ENCODE data around the gene METRN.

DNA sequence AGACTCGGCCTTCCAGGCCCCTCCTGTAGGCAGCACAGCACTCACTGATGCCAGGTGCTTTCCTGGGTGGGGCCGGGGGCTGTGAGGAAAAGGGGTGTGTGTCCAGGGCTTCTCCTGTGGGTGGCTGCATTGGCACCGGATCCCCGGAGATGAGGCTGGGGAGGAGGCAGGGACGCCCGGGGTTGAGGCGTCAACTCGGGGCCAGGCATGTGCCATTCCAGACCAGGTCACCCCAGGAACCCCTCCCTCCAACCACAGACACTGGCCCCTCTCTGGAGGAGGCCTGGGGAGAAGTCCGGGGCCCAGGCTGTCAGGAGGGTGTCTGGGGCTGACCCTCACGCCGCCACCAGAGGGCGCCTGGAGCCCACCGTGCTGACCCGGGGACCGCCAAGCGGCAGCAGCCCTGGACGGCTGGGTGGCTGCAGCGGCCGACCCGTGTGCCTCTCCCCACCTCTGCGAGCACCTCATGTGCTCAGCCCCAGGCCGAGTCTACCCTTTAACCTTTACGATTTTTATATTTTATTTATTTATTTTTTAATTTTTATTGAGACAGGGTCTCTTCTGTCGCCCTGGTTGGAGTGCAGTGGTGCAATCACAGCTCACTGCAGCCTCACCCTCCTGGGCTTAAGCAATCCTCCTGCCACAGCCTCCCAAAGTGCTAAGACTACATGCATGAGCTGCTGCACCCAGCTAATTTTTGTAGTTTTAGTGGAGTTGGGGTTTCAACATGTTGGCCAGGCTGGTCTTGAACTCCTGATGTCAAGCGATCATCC, 3.2 kb upstream of the METRN start:
- TF ChIP-seq, protein P1, sequence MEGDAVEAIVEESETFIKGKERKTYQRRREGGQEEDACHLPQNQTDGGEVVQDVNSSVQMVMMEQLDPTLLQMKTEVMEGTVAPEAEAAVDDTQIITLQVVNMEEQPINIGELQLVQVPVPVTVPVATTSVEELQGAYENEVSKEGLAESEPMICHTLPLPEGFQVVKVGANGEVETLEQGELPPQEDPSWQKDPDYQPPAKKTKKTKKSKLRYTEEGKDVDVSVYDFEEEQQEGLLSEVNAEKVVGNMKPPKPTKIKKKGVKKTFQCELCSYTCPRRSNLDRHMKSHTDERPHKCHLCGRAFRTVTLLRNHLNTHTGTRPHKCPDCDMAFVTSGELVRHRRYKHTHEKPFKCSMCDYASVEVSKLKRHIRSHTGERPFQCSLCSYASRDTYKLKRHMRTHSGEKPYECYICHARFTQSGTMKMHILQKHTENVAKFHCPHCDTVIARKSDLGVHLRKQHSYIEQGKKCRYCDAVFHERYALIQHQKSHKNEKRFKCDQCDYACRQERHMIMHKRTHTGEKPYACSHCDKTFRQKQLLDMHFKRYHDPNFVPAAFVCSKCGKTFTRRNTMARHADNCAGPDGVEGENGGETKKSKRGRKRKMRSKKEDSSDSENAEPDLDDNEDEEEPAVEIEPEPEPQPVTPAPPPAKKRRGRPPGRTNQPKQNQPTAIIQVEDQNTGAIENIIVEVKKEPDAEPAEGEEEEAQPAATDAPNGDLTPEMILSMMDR (IDR thresholded peaks at IDR 0.05) = peak; percentile 86 to 94 (median 89)
- TF ChIP-seq POLR2A (IDR thresholded peaks at IDR 0.05) = no peak

All from body of pancreas (tissue), 4 donors.